ENCODE data around the gene KIF3A.

Gene KIF3A

DNA sequence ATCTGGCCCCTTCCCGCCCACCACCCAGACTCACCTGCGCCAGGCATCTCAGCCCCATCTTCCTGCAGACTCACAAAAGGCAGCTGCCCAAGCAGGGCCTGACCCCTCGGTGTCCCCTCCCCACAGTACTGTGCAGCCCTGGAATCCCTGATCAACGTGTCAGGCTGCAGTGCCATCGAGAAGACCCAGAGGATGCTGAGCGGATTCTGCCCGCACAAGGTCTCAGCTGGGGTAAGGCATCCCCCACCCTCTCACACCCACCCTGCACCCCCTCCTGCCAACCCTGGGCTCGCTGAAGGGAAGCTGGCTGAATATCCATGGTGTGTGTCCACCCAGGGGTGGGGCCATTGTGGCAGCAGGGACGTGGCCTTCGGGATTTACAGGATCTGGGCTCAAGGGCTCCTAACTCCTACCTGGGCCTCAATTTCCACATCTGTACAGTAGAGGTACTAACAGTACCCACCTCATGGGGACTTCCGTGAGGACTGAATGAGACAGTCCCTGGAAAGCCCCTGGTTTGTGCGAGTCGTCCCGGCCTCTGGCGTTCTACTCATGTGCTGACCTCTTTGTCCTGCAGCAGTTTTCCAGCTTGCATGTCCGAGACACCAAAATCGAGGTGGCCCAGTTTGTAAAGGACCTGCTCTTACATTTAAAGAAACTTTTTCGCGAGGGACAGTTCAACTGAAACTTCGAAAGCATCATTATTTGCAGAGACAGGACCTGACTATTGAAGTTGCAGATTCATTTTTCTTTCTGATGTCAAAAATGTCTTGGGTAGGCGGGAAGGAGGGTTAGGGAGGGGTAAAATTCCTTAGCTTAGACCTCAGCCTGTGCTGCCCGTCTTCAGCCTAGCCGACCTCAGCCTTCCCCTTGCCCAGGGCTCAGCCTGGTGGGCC is 77.5 kb downstream of the KIF3A start:
- no peak for DNase-seq

DNA sequence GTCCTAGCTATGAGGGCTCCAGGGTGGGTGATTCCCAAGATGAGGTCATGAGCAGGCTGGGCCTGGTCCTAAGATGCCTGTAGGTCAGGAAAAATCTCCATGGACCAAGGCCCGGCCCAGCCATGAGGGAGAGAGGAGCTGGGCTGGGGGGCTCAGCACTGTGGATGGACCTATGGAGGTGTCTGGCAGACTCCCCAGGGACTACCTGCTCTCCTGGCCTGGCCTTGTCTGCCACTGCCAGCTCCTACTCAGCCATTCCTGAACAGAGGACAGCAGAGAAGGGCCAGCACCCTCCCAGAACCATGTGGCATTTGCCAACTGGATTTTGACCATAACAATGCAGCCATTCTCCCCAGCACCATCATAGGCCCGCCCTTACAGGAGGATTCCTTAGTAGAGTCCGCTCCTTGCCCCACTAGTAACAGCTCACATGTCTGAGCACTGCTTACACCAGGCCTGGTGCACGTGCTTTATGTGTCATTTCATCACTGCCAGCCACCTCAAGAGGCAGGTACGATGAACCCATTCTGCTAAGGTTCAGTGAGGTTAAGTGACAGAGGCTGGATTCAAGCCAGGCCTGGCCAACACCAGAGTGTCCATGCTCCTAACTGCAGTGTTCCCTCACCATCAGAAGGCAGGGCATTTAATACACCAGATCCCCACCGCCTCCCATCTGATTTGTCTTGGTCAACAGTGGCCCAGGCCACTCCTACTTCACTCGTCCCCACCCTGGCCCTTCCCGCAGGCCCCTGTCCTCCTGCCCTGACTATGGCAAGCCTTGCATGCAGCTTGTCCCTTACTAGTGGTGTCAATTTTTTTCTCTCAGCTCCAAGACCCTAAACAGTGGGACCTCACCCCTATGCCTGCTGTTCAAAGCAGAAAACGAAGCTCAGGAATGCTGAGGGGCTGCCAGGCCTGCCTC is 78.7 kb downstream of the KIF3A start:
- no peak for DNase-seq

DNA sequence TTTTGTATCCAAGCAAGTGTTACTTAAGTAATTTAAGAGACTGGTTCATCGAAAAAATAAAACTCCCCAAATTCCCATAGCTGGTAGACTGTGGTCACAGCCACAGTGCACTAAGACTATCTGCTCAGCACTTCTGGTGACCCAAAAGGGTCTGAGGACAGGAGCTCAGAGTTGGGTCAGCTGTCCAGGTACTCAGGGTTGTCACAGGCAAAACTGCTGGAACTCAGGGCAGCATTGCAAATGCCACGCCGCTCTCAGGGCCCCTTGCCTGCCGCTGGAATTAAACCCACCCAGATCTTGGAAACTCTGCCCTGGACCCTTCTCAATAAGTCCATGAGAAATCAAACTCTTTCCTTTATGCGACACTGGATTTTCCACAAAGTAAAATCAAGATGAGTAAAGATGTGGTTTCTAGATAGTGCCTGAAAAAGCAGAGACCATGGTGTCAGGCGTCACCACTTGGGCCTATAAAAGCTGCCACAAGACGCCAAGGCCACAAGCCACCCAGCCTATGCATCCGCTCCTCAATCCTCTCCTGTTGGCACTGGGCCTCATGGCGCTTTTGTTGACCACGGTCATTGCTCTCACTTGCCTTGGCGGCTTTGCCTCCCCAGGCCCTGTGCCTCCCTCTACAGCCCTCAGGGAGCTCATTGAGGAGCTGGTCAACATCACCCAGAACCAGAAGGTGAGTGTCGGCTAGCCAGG is 79.5 kb downstream of the KIF3A start, which contains the start of gene IL13:
TSS of gene IL13 (plus strand) at position 498 of the 705 bp plus-strand sequence. CDS start at position 512, 14 bp downstream.
- no peak for DNase-seq

DNA sequence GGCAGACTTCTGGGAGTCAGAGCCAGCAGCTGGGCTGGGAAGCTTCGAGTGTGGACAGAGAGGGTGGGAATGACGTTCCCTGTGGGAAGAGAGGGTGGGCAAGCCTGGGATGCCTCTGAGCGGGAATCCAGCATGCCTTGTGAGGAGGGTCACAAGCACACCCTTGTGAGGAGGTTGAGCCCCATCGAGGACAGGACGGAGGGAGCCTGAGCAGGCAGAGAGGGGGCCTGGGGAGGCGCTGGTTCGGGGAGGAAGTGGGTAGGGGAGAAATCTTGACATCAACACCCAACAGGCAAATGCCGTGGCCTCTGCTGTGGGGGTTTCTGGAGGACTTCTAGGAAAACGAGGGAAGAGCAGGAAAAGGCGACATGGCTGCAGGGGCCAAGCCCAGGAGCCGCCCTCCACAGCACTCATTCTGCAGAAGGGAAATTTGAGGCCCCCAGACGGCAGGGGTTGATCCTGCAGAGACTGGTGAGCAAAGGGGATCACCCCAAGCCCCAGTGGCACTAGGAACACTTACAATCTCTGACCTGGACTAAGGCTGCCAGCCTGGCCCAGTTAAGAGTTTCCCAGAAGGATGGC is 80.5 kb downstream of the KIF3A start:
- no peak for DNase-seq

DNA sequence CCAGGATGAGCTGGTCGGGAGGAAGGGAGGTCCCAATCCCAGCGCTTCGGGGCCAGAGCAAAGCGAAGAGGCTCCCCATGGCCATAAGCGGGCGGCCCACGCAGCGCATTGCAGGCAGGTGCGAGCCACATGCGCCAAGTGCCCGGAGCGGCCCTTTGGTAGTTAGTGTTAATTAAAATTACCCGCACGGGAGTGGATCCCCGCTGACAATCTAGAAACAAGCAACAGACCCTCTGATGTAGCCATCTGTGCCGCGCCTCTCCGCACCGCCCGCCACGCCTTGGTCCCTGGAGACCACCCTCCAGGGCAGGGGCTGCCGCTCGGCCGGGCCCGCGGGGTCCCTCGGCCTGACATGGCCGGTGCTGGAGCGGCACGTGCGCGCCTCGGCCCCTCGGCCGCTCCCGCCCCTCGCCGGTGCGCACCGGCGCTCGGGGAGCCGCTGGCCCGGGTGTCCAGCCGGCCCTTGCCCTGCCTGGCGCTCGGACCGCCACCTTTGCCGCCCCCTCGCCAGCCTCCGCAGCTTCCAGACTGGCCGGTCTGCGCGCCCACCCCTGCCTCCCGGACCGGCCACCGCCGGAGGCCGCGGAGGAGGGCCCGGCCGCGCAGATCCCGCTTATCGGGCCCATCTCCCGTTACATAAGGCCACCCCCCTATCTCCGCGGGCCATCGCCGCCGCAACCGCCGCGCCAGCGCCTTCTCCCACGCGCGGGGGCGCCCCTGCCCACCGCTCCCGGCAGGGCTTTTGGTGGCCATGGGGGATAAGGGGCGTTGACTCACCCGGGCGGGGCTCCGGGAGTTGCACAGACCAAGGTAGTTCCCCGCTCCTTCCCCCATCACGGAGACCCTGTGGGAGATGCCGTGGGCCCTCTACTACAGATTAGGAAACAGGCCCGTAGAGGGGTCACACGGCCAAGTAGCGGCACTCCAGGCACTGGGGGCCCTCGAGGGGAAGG is 81.2 kb downstream of the KIF3A start:
- no peak for DNase-seq

DNA sequence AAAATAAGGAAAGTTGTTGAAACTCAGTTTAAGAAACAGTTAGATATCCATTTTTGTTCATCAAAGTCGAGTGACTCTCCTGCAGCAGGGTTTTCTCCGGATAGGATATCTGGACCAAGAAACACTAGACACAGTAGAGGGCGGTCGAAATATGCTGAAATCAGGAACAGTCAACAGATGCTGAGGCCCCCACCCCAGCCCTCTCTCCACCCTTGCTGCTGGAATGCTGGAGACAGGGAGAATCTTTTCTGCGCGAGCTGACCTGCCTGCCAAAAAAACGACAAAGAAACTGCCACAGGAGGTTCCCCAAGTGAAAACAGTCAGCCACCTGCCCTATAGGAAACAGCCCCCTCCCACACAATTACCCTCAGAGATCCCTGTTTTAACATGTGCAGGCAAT is 83.6 kb downstream of the KIF3A start:
- DNase-seq, result no peak

DNA sequence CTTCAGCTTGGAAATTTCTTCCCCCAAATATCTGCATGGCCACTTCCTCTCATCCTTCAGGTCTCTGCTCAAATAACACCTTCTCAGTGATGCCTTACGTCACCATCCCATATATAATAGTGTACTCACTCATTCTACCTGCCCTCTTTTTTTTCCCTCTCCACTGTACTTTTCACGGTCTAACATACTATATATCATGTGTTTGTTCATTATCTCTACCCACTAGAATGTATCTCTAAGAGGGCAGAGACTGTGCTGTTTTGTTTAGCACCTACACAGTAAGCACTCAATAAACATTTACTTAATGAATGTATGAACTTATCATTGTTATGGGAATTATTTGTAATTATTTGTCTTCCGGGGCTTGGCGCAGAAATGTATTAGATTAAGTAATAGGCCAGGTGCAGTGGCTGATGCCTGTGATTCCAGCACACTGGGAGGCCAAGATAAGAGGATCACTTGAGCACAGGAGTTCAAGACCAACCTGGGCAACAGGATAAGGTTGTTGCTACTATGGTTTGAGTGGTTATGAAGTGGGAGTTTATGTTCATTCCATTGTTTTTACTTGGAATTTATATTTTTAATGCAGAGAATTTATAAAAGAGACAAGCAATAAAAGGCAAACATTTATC is 85.4 kb downstream of the KIF3A start:
- no peak for DNase-seq

DNA sequence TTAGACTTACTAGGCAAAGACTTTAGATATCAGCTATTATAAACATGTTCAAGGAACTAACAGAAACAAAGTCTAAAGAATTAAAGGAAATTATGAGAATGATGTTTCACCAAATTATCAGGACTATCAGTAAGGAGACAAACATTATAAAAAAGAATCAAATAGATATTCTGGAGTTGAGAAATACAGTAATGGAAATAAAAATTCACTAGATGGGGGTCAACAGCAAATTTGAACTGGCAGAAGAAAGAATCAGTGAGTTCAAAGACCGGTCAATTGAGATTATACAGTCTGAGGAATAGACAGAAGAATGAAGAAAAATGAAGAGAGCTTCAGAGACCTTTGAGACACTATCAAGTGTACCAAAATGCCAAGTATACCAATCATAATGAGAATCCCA is 89.0 kb downstream of the KIF3A start:
- DNase-seq, result no peak

DNA sequence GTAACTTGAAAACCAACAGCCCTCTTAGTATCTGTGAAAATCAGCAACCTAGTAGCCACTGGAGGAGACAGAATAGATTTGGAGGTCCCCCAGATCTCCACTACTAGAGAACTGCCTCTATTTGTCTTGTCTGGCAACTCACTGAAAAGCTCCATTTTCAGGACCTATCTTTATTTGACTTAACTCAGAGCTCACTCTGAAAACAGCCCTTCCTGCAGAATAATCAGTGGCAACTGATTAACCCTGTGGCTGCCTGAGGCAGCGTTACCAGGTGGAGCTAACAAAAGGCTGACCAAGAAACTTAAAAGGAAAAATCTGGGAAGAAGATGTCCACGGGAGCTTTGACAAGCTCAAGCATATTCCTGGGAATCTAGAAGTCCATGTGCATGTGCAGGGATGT is 89.9 kb downstream of the KIF3A start:
- no peak for DNase-seq

DNA sequence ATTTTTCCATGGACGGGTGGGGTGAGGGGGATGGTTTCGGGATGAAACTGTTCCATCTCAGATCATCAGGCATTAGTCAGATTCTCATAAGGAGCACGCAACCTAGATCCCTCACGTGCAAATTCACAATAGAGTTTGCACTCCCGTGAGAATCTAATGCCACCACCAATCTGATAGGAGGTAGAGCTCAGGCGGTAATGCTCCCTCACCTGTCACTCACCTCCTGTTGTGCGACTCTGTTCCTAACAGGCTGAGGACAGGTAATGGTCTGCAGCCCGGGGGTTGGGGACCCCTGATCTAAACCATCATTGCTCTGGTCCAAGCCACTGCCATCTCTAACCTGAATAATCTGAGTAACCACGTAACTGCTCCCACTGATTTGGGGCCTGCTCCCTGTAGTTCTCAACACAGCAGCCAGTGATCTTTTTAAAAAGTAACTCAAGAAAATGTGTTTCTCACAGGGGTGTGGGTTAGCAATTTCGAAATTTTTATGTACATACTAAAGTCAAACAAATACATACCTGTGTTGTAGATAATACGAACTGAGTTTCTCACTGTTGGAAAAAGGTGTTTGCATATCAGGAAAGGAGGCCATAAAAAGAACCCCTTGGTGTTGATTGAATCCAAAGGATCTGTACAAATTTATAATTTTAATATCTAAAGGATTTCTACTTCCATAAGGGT is 90.6 kb downstream of the KIF3A start:
- no peak for DNase-seq

DNA sequence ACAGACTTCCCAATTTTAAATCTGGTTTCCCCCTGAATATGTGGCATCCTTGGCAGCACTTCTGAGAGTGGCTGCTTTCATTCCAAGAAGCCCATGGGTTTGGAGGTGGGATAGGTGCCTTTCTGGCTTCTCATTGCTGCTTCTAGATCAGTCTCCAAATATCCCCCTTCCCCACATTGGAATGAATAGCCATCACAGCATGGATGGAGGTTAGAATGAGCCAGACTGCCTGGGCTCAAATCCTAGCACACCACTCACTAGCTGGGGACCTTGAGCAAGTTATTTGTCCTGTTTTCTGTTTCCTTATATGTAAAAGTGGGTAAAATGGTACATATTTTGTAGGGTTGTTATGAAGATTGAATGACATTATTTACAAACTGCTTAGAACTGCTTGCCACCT is 93.2 kb downstream of the KIF3A start:
- no peak for DNase-seq

Measured in activated CD4-positive, alpha-beta T cell treated with anti-CD3 and anti-CD28 coated beads for 1 hour (primary cell).